ENCODE results near the gene CD40.

Gene CD40

GRCh38 chr20:46167080-46167479 is 49.0 kb downstream of the CD40 start:
- Histone ChIP-seq H3K27me3 (ENCODE audit: control insufficient read depth, insufficient read depth, low read length) (peaks cover 38% of the 10 kb centered on the region), H3K36me3 (ENCODE audit: control insufficient read depth, insufficient read depth, low read length) (no peaks in the 10 kb centered on the region)

GRCh38 chr20:46168438-46168837 is 50.3 kb downstream of the CD40 start:
- Histone ChIP-seq H3K27me3 (ENCODE audit: control insufficient read depth, insufficient read depth, low read length) (peaks cover 44% of the 10 kb centered on the region), H3K4me1 (ENCODE audit: control insufficient read depth, insufficient read depth, low read length) (no peaks in the 10 kb centered on the region), H3K36me3 (ENCODE audit: control insufficient read depth, insufficient read depth, low read length) (no peaks in the 10 kb centered on the region), H3K4me3 (ENCODE audit: low read depth, low read length) (no peak overlapping the region), H3K9ac (ENCODE audit: low read length) (no peak overlapping the region), H3K27ac (ENCODE audit: low read depth, low read length) (no peak overlapping the region), H3K9me3 (ENCODE audit: control insufficient read depth, insufficient read depth, low read depth, low read length) (no peaks in the 10 kb centered on the region)

More at GRCh38 chr20:46167080-46167479, 49.0 kb downstream of the CD40 start:
- Histone ChIP-seq H3K4me1 (ENCODE audit: control insufficient read depth, insufficient read depth, low read length) (no peaks in the 10 kb centered on the region), H3K9me3 (ENCODE audit: control insufficient read depth, insufficient read depth, low read depth, low read length) (no peaks in the 10 kb centered on the region), H3K9ac (ENCODE audit: low read length) (no peak overlapping the region), H3K4me3 (ENCODE audit: low read depth, low read length) (no peak overlapping the region), H3K27ac (ENCODE audit: low read depth, low read length) (no peak overlapping the region)

GRCh38 chr20:46169245-46170171 is 51.4 kb downstream of the CD40 start:
- H3K9me3 ChIP-seq (ENCODE audit: control insufficient read depth, insufficient read depth, low read depth, low read length): no peaks in the 10 kb centered on the region
- no peaks in the 10 kb centered on the region for H3K4me1 ChIP-seq (ENCODE audit: control insufficient read depth, insufficient read depth, low read length)
- H3K27ac ChIP-seq (ENCODE audit: low read depth, low read length): no peak overlapping the region
- peaks cover 54% of the 10 kb centered on the region for H3K27me3 ChIP-seq (ENCODE audit: control insufficient read depth, insufficient read depth, low read length)
- H3K4me3 ChIP-seq (ENCODE audit: low read depth, low read length): no peak overlapping the region
- H3K36me3 ChIP-seq (ENCODE audit: control insufficient read depth, insufficient read depth, low read length): no peaks in the 10 kb centered on the region
- no peak overlapping the region for H3K9ac ChIP-seq (ENCODE audit: low read length)

- no peaks in the 10 kb centered on the region for H3K4me1 ChIP-seq (ENCODE audit: control insufficient read depth, insufficient read depth, low read length)
These were observed 53.4 kb downstream of the CD40 start for GRCh38 chr20:46171476-46171875.

GRCh38 chr20:46171909-46172308 is 53.8 kb downstream of the CD40 start:
- Histone ChIP-seq H3K9me3 (ENCODE audit: control insufficient read depth, insufficient read depth, low read depth, low read length) (no peaks in the 10 kb centered on the region), H3K9ac (ENCODE audit: low read length) (no peak overlapping the region), H3K27ac (ENCODE audit: low read depth, low read length) (no peak overlapping the region), H3K4me1 (ENCODE audit: control insufficient read depth, insufficient read depth, low read length) (no peaks in the 10 kb centered on the region), H3K27me3 (ENCODE audit: control insufficient read depth, insufficient read depth, low read length) (peaks cover 71% of the 10 kb centered on the region), H3K4me3 (ENCODE audit: low read depth, low read length) (no peak overlapping the region), H3K36me3 (ENCODE audit: control insufficient read depth, insufficient read depth, low read length) (no peaks in the 10 kb centered on the region)

More at GRCh38 chr20:46171476-46171875, 53.4 kb downstream of the CD40 start:
- Histone ChIP-seq H3K36me3 (ENCODE audit: control insufficient read depth, insufficient read depth, low read length) (no peaks in the 10 kb centered on the region), H3K27ac (ENCODE audit: low read depth, low read length) (no peak overlapping the region), H3K27me3 (ENCODE audit: control insufficient read depth, insufficient read depth, low read length) (peaks cover 71% of the 10 kb centered on the region), H3K9ac (ENCODE audit: low read length) (no peak overlapping the region), H3K9me3 (ENCODE audit: control insufficient read depth, insufficient read depth, low read depth, low read length) (no peaks in the 10 kb centered on the region), H3K4me3 (ENCODE audit: low read depth, low read length) (no peak overlapping the region)

GRCh38 chr20:46172455-46172854 is 54.3 kb downstream of the CD40 start:
- Histone ChIP-seq H3K36me3 (ENCODE audit: control insufficient read depth, insufficient read depth, low read length) (no peaks in the 10 kb centered on the region), H3K27me3 (ENCODE audit: control insufficient read depth, insufficient read depth, low read length) (peaks cover 74% of the 10 kb centered on the region), H3K9me3 (ENCODE audit: control insufficient read depth, insufficient read depth, low read depth, low read length) (no peaks in the 10 kb centered on the region), H3K27ac (ENCODE audit: low read depth, low read length) (no peak overlapping the region), H3K9ac (ENCODE audit: low read length) (no peak overlapping the region), H3K4me3 (ENCODE audit: low read depth, low read length) (no peak overlapping the region), H3K4me1 (ENCODE audit: control insufficient read depth, insufficient read depth, low read length) (no peaks in the 10 kb centered on the region)

- Histone ChIP-seq H3K27me3 (ENCODE audit: control insufficient read depth, insufficient read depth, low read length) (peaks cover 76% of the 10 kb centered on the region), H3K4me3 (ENCODE audit: low read depth, low read length) (no peak overlapping the region), H3K9ac (ENCODE audit: low read length) (no peak overlapping the region)
These were observed 54.9 kb downstream of the CD40 start for GRCh38 chr20:46172961-46173536.

GRCh38 chr20:46173652-46174468 is 55.7 kb downstream of the CD40 start:
- H3K27me3 ChIP-seq (ENCODE audit: control insufficient read depth, insufficient read depth, low read length): peaks cover 76% of the 10 kb centered on the region
- no peak overlapping the region for H3K27ac ChIP-seq (ENCODE audit: low read depth, low read length)
- no peaks in the 10 kb centered on the region for H3K36me3 ChIP-seq (ENCODE audit: control insufficient read depth, insufficient read depth, low read length)
- peak overlapping the region; percentile 39; the same call in 1 of the 2 replicates for H3K4me3 ChIP-seq (ENCODE audit: low read depth, low read length)
- no peaks in the 10 kb centered on the region for H3K4me1 ChIP-seq (ENCODE audit: control insufficient read depth, insufficient read depth, low read length)
- no peak overlapping the region for H3K9ac ChIP-seq (ENCODE audit: low read length)
- no peaks in the 10 kb centered on the region for H3K9me3 ChIP-seq (ENCODE audit: control insufficient read depth, insufficient read depth, low read depth, low read length)

More at GRCh38 chr20:46172961-46173536, 54.9 kb downstream of the CD40 start:
- H3K4me1 ChIP-seq (ENCODE audit: control insufficient read depth, insufficient read depth, low read length): no peaks in the 10 kb centered on the region
- H3K27ac ChIP-seq (ENCODE audit: low read depth, low read length): no peak overlapping the region
- H3K36me3 ChIP-seq (ENCODE audit: control insufficient read depth, insufficient read depth, low read length): no peaks in the 10 kb centered on the region
- H3K9me3 ChIP-seq (ENCODE audit: control insufficient read depth, insufficient read depth, low read depth, low read length): no peaks in the 10 kb centered on the region

- no peaks in the 10 kb centered on the region for H3K36me3 ChIP-seq (ENCODE audit: control insufficient read depth, insufficient read depth, low read length)
- peaks cover 74% of the 10 kb centered on the region for H3K27me3 ChIP-seq (ENCODE audit: control insufficient read depth, insufficient read depth, low read length)
- H3K4me3 ChIP-seq (ENCODE audit: low read depth, low read length): peak overlapping the region; percentile 39; the same call in 1 of the 2 replicates
- H3K9ac ChIP-seq (ENCODE audit: low read length): no peak overlapping the region
- no peaks in the 10 kb centered on the region for H3K4me1 ChIP-seq (ENCODE audit: control insufficient read depth, insufficient read depth, low read length)
- H3K9me3 ChIP-seq (ENCODE audit: control insufficient read depth, insufficient read depth, low read depth, low read length): no peaks in the 10 kb centered on the region
- H3K27ac ChIP-seq (ENCODE audit: low read depth, low read length): no peak overlapping the region
These were observed 56.5 kb downstream of the CD40 start for GRCh38 chr20:46174469-46175126.

- H3K9me3 ChIP-seq (ENCODE audit: control insufficient read depth, insufficient read depth, low read depth, low read length): no peaks in the 10 kb centered on the region
- H3K27me3 ChIP-seq (ENCODE audit: control insufficient read depth, insufficient read depth, low read length): peaks cover 77% of the 10 kb centered on the region
- no peaks in the 10 kb centered on the region for H3K4me1 ChIP-seq (ENCODE audit: control insufficient read depth, insufficient read depth, low read length)
- H3K9ac ChIP-seq (ENCODE audit: low read length): no peak overlapping the region
- H3K36me3 ChIP-seq (ENCODE audit: control insufficient read depth, insufficient read depth, low read length): no peaks in the 10 kb centered on the region
- no peak overlapping the region for H3K27ac ChIP-seq (ENCODE audit: low read depth, low read length)
- H3K4me3 ChIP-seq (ENCODE audit: low read depth, low read length): peak overlapping the region; percentile 34; the same call in 1 of the 2 replicates
These were observed 57.0 kb downstream of the CD40 start for GRCh38 chr20:46175127-46175494.
